ENCODE results near the gene CCL13.

DNA sequence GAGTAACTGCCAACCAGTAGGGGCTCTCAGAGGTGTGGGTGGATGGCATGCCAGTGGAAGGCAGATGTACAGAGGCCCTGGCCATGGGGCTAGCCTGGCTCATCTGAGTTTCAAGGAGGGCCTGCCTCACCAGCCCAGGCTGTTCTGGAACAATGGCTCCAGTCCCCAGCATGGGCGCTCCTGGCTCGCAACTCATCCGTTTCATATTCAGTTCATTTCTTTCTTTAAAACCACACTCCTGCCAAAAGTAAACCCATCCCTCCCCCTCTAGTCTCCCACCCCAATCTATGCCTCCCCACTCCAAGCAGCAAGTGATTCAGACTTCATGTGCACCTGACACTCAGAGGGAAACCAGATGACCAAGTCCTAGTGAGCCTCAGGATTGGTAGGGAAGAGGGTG lies 2.4 kb downstream of the CCL13 start:
- TF ChIP-seq, protein P1, sequence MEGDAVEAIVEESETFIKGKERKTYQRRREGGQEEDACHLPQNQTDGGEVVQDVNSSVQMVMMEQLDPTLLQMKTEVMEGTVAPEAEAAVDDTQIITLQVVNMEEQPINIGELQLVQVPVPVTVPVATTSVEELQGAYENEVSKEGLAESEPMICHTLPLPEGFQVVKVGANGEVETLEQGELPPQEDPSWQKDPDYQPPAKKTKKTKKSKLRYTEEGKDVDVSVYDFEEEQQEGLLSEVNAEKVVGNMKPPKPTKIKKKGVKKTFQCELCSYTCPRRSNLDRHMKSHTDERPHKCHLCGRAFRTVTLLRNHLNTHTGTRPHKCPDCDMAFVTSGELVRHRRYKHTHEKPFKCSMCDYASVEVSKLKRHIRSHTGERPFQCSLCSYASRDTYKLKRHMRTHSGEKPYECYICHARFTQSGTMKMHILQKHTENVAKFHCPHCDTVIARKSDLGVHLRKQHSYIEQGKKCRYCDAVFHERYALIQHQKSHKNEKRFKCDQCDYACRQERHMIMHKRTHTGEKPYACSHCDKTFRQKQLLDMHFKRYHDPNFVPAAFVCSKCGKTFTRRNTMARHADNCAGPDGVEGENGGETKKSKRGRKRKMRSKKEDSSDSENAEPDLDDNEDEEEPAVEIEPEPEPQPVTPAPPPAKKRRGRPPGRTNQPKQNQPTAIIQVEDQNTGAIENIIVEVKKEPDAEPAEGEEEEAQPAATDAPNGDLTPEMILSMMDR (IDR thresholded peaks at IDR 0.05; ENCODE audit: poor library complexity, severe bottlenecking): no peak
- TF ChIP-seq EZH2 (IDR thresholded peaks at IDR 0.05; ENCODE audit: borderline replicate concordance, insufficient read depth, low read length, poor library complexity, severe bottlenecking) (no peak), POLR2AphosphoS5 (IDR thresholded peaks at IDR 0.05) (no peak), EP300 (conservative IDR thresholded peaks at IDR 0.05; ENCODE audit: poor library complexity, severe bottlenecking) (no peak), MXI1 (conservative IDR thresholded peaks at IDR 0.05; ENCODE audit: poor library complexity, severe bottlenecking) (no peak), SMC3 (conservative IDR thresholded peaks at IDR 0.05; ENCODE audit: poor library complexity) (no peak), TAF1 (IDR thresholded peaks at IDR 0.05; ENCODE audit: low read depth) (no peak)
- TF ChIP-seq, protein P2, sequence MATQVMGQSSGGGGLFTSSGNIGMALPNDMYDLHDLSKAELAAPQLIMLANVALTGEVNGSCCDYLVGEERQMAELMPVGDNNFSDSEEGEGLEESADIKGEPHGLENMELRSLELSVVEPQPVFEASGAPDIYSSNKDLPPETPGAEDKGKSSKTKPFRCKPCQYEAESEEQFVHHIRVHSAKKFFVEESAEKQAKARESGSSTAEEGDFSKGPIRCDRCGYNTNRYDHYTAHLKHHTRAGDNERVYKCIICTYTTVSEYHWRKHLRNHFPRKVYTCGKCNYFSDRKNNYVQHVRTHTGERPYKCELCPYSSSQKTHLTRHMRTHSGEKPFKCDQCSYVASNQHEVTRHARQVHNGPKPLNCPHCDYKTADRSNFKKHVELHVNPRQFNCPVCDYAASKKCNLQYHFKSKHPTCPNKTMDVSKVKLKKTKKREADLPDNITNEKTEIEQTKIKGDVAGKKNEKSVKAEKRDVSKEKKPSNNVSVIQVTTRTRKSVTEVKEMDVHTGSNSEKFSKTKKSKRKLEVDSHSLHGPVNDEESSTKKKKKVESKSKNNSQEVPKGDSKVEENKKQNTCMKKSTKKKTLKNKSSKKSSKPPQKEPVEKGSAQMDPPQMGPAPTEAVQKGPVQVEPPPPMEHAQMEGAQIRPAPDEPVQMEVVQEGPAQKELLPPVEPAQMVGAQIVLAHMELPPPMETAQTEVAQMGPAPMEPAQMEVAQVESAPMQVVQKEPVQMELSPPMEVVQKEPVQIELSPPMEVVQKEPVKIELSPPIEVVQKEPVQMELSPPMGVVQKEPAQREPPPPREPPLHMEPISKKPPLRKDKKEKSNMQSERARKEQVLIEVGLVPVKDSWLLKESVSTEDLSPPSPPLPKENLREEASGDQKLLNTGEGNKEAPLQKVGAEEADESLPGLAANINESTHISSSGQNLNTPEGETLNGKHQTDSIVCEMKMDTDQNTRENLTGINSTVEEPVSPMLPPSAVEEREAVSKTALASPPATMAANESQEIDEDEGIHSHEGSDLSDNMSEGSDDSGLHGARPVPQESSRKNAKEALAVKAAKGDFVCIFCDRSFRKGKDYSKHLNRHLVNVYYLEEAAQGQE (IDR thresholded peaks at IDR 0.05; ENCODE audit: borderline replicate concordance): no peak

All from neural cell (in vitro differentiated cells).